H1 (cell line): ENCODE measurements around the gene ZNF805. TPM values are rescaled to one million over a fixed set of nuclear protein-coding genes. Genes with fewer than 3 reads are reported as not detected.
A peak's percentile ranks its signal among the peaks of the same experiment; 100 is the strongest.

ENCODE experiments used
- CTCF ChIA-PET: fragments of 300-600 bp; sonication (Branson Sonifier 250); formaldehyde crosslinking; loops from one replicate; lab custom pipeline; 2021; ENCODE audit not compliant: partially characterized antibody; lab: Charles Lee
- POLR2A ChIA-PET: fragments of 300-600 bp; sonication (Branson Sonifier 250); formaldehyde crosslinking; loops from one replicate; lab custom pipeline; 2021; ENCODE audit warnings: inconsistent platforms; ENCODE audit not compliant: partially characterized antibody; lab: Charles Lee
- DNase-seq, 2 experiments: peaks; one replicate each; pipeline versions ENCODE4 v3.0.0 to v3.0.0-alpha.2; 2010 to 2022; ENCODE audit warnings: low spot score in 2 of 2, low read depth in 1 of 2, mixed read lengths in 1 of 2
- FAIRE-seq: peaks from 2 replicates; lab custom pipeline; 2011; peaks lifted over from hg19 to GRCh38; lab: Jason Lieb, UNC
- H2AFZ ChIP-seq: 2 replicates; pipeline ENCODE4 v1.8.1; 2012; ENCODE audit warnings: low read length, inconsistent platforms
- H2AK5ac ChIP-seq: 2 replicates; pipeline ENCODE4 v1.6.1; 2013; ENCODE audit warnings: low read depth, low read length
- H2BK120ac ChIP-seq: replicated peaks from 2 replicates; pipeline ENCODE3; 2013; ENCODE audit warnings: low read depth, low read length, inconsistent platforms
- H2BK12ac ChIP-seq: 2 replicates; pipeline ENCODE4 v1.6.1; 2013; ENCODE audit warnings: low read depth, low read length
- H2BK15ac ChIP-seq: 2 replicates; pipeline ENCODE4 v1.6.1; 2013; ENCODE audit warnings: low read length
- H2BK20ac ChIP-seq: 2 replicates; pipeline ENCODE4 v1.6.1; 2013; ENCODE audit warnings: low read length
- H2BK5ac ChIP-seq: 2 replicates; pipeline ENCODE4 v1.6.1; 2013; ENCODE audit warnings: low read depth, low read length
- H3K14ac ChIP-seq: 2 replicates; pipeline ENCODE4 v1.6.1; 2013; ENCODE audit warnings: inconsistent platforms; ENCODE audit not compliant: insufficient read length
- H3K18ac ChIP-seq: 2 replicates; pipeline ENCODE4 v1.6.1; 2013; ENCODE audit warnings: low read length; ENCODE audit errors: extremely low read depth
- H3K23ac ChIP-seq: 2 replicates; pipeline ENCODE4 v1.6.1; 2013; ENCODE audit warnings: inconsistent platforms; ENCODE audit not compliant: insufficient read length
- H3K23me2 ChIP-seq: 2 replicates; pipeline ENCODE4 v1.6.1; 2013; ENCODE audit warnings: low read depth, low read length
- H3K27ac ChIP-seq: 2 replicates; pipeline ENCODE4 v1.6.1; 2011; ENCODE audit warnings: low read depth, low read length, inconsistent platforms
- H3K27me3 ChIP-seq, 4 experiments: replicated peaks in 1 of 4; 1 replicate in 1 of 4; 2 replicates in 3 of 4; pipeline versions ENCODE4 v1.6.1 to v1.8.1; 2011 to 2013; ENCODE audit warnings: low read length in 3 of 4, mild to moderate bottlenecking in 3 of 4, inconsistent platforms in 2 of 4, mixed read lengths in 2 of 4, moderate library complexity in 1 of 4; ENCODE audit not compliant: control insufficient read depth in 3 of 4, insufficient read depth in 3 of 4; ENCODE audit errors: extremely low read depth in 1 of 4
- H3K36me3 ChIP-seq, 4 experiments: 2 replicates each; pipeline versions ENCODE4 v1.6.1 to v1.8.1; 2011 to 2013; ENCODE audit warnings: mild to moderate bottlenecking in 4 of 4, low read length in 3 of 4, moderate library complexity in 2 of 4, control low read depth in 1 of 4, inconsistent platforms in 1 of 4; ENCODE audit not compliant: insufficient read depth in 4 of 4, control insufficient read depth in 2 of 4
- H3K4ac ChIP-seq: replicated peaks from 2 replicates; pipeline ENCODE3; 2013; ENCODE audit warnings: low read length, low read depth, mixed read lengths, inconsistent platforms; ENCODE audit not compliant: insufficient read length
- H3K4me1 ChIP-seq, 4 experiments: replicated peaks in 1 of 4; 1 replicate in 1 of 4; 2 replicates in 3 of 4; pipeline versions ENCODE4 v1.6.1 to v1.8.1; 2011 to 2013; ENCODE audit warnings: low read length in 3 of 4, inconsistent platforms in 2 of 4, mixed read lengths in 1 of 4; ENCODE audit not compliant: insufficient read depth in 4 of 4, control insufficient read depth in 3 of 4
- H3K4me2 ChIP-seq, 2 experiments: 2 replicates each; pipeline versions ENCODE4 v1.6.1 to v1.8.1; 2011 to 2013; ENCODE audit warnings: low read depth in 2 of 2, low read length in 2 of 2, control low read depth in 1 of 2, inconsistent platforms in 1 of 2, mild to moderate bottlenecking in 1 of 2; ENCODE audit not compliant: insufficient read depth in 1 of 2
- H3K4me3 ChIP-seq, 4 experiments: fragments of 200-600, 300-600 bp in 1 of 4; sonication (generic), shearing (Covaris generic), sonication (Bioruptor Twin) in 1 of 4; 2 replicates each; pipeline versions ENCODE4 v1.5.1 to v1.8.1; 2011 to 2016; ENCODE audit warnings: low read length in 4 of 4, low read depth in 3 of 4, control low read depth in 2 of 4, inconsistent platforms in 2 of 4, mild to moderate bottlenecking in 2 of 4, mixed read lengths in 1 of 4, moderate library complexity in 1 of 4; ENCODE audit not compliant: insufficient read depth in 2 of 4; ENCODE audit errors: extremely low read depth in 1 of 4
- H3K56ac ChIP-seq: replicated peaks from 2 replicates; pipeline ENCODE3; 2013; ENCODE audit warnings: low read depth, mild to moderate bottlenecking, mixed read lengths, low read length, inconsistent platforms; ENCODE audit not compliant: insufficient read length
- H3K79me1 ChIP-seq: 2 replicates; pipeline ENCODE4 v1.6.1; 2013; ENCODE audit warnings: low read depth, low read length, control low read depth
- H3K79me2 ChIP-seq, 2 experiments: 2 replicates each; pipeline versions ENCODE4 v1.6.1 to v1.8.1; 2012 to 2013; ENCODE audit warnings: low read length in 2 of 2, mild to moderate bottlenecking in 2 of 2, inconsistent platforms in 1 of 2; ENCODE audit not compliant: insufficient read depth in 2 of 2, control insufficient read depth in 1 of 2
- H3K9ac ChIP-seq, 4 experiments: replicated peaks in 1 of 4; 1 replicate in 1 of 4; 2 replicates in 3 of 4; pipeline versions ENCODE4 v1.6.1 to v1.8.1; 2011 to 2013; ENCODE audit warnings: low read depth in 3 of 4, low read length in 3 of 4, control low read depth in 2 of 4, mild to moderate bottlenecking in 2 of 4, moderate library complexity in 2 of 4, inconsistent platforms in 1 of 4; ENCODE audit errors: extremely low read depth in 1 of 4
- H3K9me3 ChIP-seq, 2 experiments: 2 replicates each; pipeline versions ENCODE4 v1.6.1 to v1.8.1; 2012 to 2013; ENCODE audit warnings: mild to moderate bottlenecking in 2 of 2, moderate library complexity in 2 of 2, control low read depth in 1 of 2, inconsistent platforms in 1 of 2, low read depth in 1 of 2, low read length in 1 of 2, mixed read lengths in 1 of 2; ENCODE audit not compliant: insufficient read depth in 2 of 2
- H4K20me1 ChIP-seq, 2 experiments: replicated peaks in 1 of 2; 2 replicates each; pipeline versions ENCODE3 to v1.8.1; 2011 to 2013; ENCODE audit warnings: inconsistent platforms in 2 of 2, low read length in 2 of 2, mild to moderate bottlenecking in 1 of 2; ENCODE audit not compliant: insufficient read depth in 2 of 2, control insufficient read depth in 1 of 2
- H4K5ac ChIP-seq: 2 replicates; pipeline ENCODE4 v1.6.1; 2013; ENCODE audit warnings: low read length, low read depth, mixed read lengths, inconsistent platforms; ENCODE audit not compliant: insufficient read length
- H4K8ac ChIP-seq: 2 replicates; pipeline ENCODE4 v1.8.0; 2013; ENCODE audit warnings: mild to moderate bottlenecking, moderate library complexity, low read length, inconsistent platforms; ENCODE audit not compliant: insufficient read depth; ENCODE audit errors: extremely low read depth
- H4K91ac ChIP-seq: replicated peaks from 2 replicates; pipeline ENCODE3; 2013; ENCODE audit warnings: low read length, mixed read lengths, inconsistent platforms; ENCODE audit not compliant: insufficient read length
- ATF2 ChIP-seq: IDR thresholded peaks from 2 replicates; pipeline ENCODE4 v1.6.1; 2012; ENCODE audit warnings: low read length, inconsistent platforms
- BRCA1 ChIP-seq: IDR thresholded peaks from 2 replicates; pipeline ENCODE4 v1.6.1; 2012; ENCODE audit warnings: low read depth, low read length, improper control_type of control experiment
- CBX5 ChIP-seq: fragments of 300-800, 300-1000 bp; sonication (generic); IDR thresholded peaks from 2 replicates; pipeline ENCODE4 v1.7.1; 2016; ENCODE audit warnings: antibody characterized with exemption, low read length, low read depth
- CEBPB ChIP-seq: IDR thresholded peaks from 2 replicates; pipeline ENCODE4 v1.6.1; 2012; ENCODE audit warnings: low read depth, low read length
- JUND ChIP-seq: IDR thresholded peaks from 2 replicates; pipeline ENCODE4 v1.6.1; 2011; ENCODE audit warnings: mild to moderate bottlenecking, improper control_type of control experiment, low read length
- SIX5 ChIP-seq: IDR thresholded peaks from 2 replicates; pipeline ENCODE4 v1.6.1; 2011; ENCODE audit warnings: mild to moderate bottlenecking, low read depth, low read length
- SP2 ChIP-seq: IDR thresholded peaks from 2 replicates; pipeline ENCODE4 v1.6.1; 2012; ENCODE audit warnings: mild to moderate bottlenecking, low read length, inconsistent platforms
- SRF ChIP-seq: IDR thresholded peaks from 2 replicates; pipeline ENCODE4 v1.6.1; 2011; ENCODE audit warnings: mild to moderate bottlenecking, low read depth, low read length, moderate library complexity
- USF2 ChIP-seq: IDR thresholded peaks from 2 replicates; pipeline ENCODE4 v1.6.1; 2011; ENCODE audit warnings: low read length, improper control_type of control experiment
- ZNF274 ChIP-seq: IDR thresholded peaks from 2 replicates; pipeline ENCODE4 v1.7.0; 2012; ENCODE audit warnings: low read length, borderline replicate concordance; ENCODE audit errors: extremely low read depth
- WGBS, 2 experiments: shearing (Covaris generic) in 1 of 2; methylation state at CpG; one replicate each; pipeline versions ENCODE4 v1.1.6 to v1.1.7; 2013 to 2015; ENCODE audit warnings: low lambda C conversion rate in 2 of 2, mixed read lengths in 2 of 2, inconsistent platforms in 1 of 2, low coverage in 1 of 2, missing lambda C conversion rate in 1 of 2; ENCODE audit not compliant: insufficient replicate concordance in 2 of 2, insufficient coverage in 1 of 2, insufficient read length in 1 of 2; ENCODE audit errors: extremely low coverage in 1 of 2, missing lambda C conversion rate in 1 of 2; 5-methylcytosine and 5-hydroxymethylcytosine counted together
- polyA plus RNA-seq, 7 experiments: library from polyadenylated mRNA; depleted of rRNA in 3 of 7; stranded (reverse) in 5 of 7; unstranded in 2 of 7; fragments of >200 nt in 5 of 7; fragments of 200-250 nt in 2 of 7; gene quantifications; 1 replicate in 5 of 7; 2 replicates in 1 of 7; 4 replicates in 1 of 7; pipeline versions ENCODE4 v1.2.1 to v1.2.3, GENCODE V29; 2011 to 2013; ENCODE audit warnings: missing spikeins in 2 of 7, mixed read lengths in 2 of 7
- total RNA-seq: library from RNA; stranded (reverse); fragmentation: NEBNext Ultra II Directional; extraction: Animal tissue kit (Norgen Biotek cat#: 25700); gene quantifications from 2 replicates; pipeline ENCODE4 v1.2.1, GENCODE V29; 2021

The ZNF805 gene
- total and polyA plus RNA-seq, 2 of the 8 experiments (the other 6 are each of a cell fraction or from before 2014, with no cell fraction given), result 2.3 to 14.8 TPM

- POLR2A ChIA-PET, result interaction anchor here (0.8 to 1.4 kb wide), 4 partner anchors 8 to 42 kb away, joined by 3 to 6 read pairs (median 4); partner anchors contain the start of gene ZNF805
- TF ChIP-seq BRCA1 (no peak), USF2 (no peak), SP2 (no peak), SIX5 (no peak), ZNF274 (no peak), ATF2 (no peak), SRF (no peak), JUND (no peak), CEBPB (no peak), CBX5 (no peak)
These were observed 41.7 kb downstream of the ZNF805 start for GRCh38 chr19:57282011-57282643.

More at GRCh38 chr19:57282011-57282643, 41.7 kb downstream of the ZNF805 start:
- peak overlapping the region in 3 of 4 experiments; percentile 4 to 85 (median 22); a peak in 3 of 8 replicates for H3K4me3 ChIP-seq
- peaks cover 1 to 5% of the 10 kb centered on the region in 2 experiments for H4K20me1 ChIP-seq
- no peak overlapping the region for H3K18ac ChIP-seq
- no peak overlapping the region for H3K27ac ChIP-seq
- H4K8ac ChIP-seq, result no peak overlapping the region
- H3K36me3 ChIP-seq, result peaks cover 10 to 32% (median 25%) of the 10 kb centered on the region in 4 experiments
- H2AK5ac ChIP-seq, result no peak overlapping the region
- H4K91ac ChIP-seq, result no peak overlapping the region
- no peak for FAIRE-seq
- no peak overlapping the region; a peak in 3 of 7 replicates for H3K9ac ChIP-seq
- no peaks in the 10 kb centered on the region for H3K9me3 ChIP-seq
- H2AFZ ChIP-seq, result no peak overlapping the region
- H3K4ac ChIP-seq, result no peak overlapping the region
- H3K56ac ChIP-seq, result no peak overlapping the region
- no peak overlapping the region for H2BK15ac ChIP-seq
- peaks cover 9% of the 10 kb centered on the region for H3K79me1 ChIP-seq
- H2BK120ac ChIP-seq, result no peak overlapping the region
- H3K4me2 ChIP-seq, result peak overlapping the region; percentile 50 to 62
- H2BK5ac ChIP-seq, result no peak overlapping the region
- H3K4me1 ChIP-seq, result peaks cover 0 to 6% (median 2%) of the 10 kb centered on the region in 4 experiments; a peak in 4 of 7 replicates
- H3K79me2 ChIP-seq, result peaks cover 26 to 66% of the 10 kb centered on the region in 2 experiments
- H3K23ac ChIP-seq, result no peak overlapping the region
- no peak for DNase-seq
- WGBS, 2 experiments, result 83% methylated on average over 5 of the region's 5 CpGs; no CpG with 5 or more reads in 1 of the 2 experiments
- no peak overlapping the region for H2BK20ac ChIP-seq
- no peaks in the 10 kb centered on the region for H3K27me3 ChIP-seq
- no peak overlapping the region for H2BK12ac ChIP-seq
- no peak overlapping the region for H3K14ac ChIP-seq
- no peak overlapping the region for H4K5ac ChIP-seq
- peaks cover 6% of the 10 kb centered on the region for H3K23me2 ChIP-seq
- CTCF ChIA-PET, result no interaction called here
